Measurements from ENCODE around the gene LUZP2.

LUZP2 gene

DNA sequence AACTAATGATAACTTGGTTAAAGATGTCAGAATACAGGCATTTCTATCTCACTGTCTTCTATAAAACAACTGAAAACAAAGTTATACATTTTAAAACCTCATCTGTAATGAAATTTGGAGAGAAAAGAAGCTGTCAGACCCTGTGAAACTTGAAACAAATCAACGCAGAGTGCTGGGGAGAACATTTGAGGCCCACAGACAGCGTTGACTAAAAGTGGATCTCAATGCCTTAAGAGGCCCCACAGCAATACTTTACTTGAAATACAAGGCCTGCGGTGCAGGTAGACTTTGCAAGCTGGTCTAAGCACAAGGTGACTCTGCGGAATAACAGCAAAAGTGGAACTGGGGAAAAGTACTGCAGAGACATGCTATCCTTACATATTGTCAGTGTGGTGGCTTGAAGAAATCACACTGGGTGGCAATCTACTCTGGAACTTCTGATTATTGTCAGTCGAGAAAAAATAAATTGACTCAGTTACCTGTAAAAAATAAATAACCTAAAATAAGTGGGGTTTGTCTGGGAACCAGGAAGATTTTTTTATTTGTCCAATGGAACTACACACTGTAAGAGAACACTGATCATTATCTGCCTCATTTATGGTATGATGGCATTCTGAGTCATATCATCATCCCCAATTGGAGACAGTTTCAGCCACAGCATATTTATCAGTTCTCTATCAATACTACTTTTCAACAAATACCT, 138.9 kb downstream of the LUZP2 start:
- no peak overlapping the region for H3K27ac Mint-ChIP-seq
- no peaks in the 10 kb centered on the region for H3K4me1 Mint-ChIP-seq
- peaks cover 10% of the 10 kb centered on the region for H3K9me3 Mint-ChIP-seq
- no peak overlapping the region for H3K4me3 Mint-ChIP-seq
- no peak for DNase-seq
- CTCF ChIA-PET: no interaction called here
- no peaks in the 10 kb centered on the region for H3K36me3 Mint-ChIP-seq
- no peaks in the 10 kb centered on the region for H3K27me3 Mint-ChIP-seq

DNA sequence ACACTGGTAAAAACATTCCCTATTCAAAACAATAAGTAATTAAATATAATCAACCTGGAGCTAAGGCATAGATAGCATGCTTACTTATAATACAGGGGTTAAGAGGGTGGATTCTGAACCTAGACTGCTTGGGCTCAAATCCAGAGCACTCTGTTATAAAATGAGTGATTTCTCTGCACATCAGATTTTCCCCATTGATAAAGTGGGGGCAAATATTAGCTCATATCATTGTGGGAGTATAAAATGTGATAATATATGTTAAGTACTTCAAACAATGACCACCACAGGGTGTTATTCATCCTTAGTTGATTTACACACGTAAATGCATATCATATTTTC, 139.4 kb downstream of the LUZP2 start:
- Mint-ChIP-seq H3K9me3 (peaks cover 9% of the 10 kb centered on the region), H3K4me3 (no peak overlapping the region), H3K4me1 (no peaks in the 10 kb centered on the region), H3K27ac (no peak overlapping the region), H3K36me3 (no peaks in the 10 kb centered on the region), H3K27me3 (no peaks in the 10 kb centered on the region)
- no peak for DNase-seq
- CTCF ChIA-PET: no interaction called here

DNA sequence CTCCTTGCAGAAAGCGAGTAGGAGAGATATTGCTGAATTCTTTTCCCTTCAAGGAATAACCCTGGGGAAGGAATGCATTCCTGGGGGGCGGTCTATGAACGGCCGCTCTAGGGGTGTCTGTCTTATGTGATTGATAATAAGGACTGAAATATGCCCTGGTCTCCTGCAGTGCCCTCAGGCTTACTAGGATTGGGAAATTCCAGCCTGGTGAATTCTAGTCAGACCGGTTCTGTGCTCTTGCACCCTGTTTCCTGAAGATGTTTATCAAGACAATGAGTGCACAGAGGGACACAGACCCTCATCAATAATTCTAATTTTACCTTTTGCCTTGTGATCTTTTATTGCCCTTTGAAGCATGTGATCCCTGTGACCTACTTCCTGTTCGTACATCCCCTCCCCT, 140.7 kb downstream of the LUZP2 start:
- CTCF ChIA-PET: no interaction called here
- no peak for DNase-seq
- H3K4me1 Mint-ChIP-seq: no peaks in the 10 kb centered on the region
- H3K27me3 Mint-ChIP-seq: no peaks in the 10 kb centered on the region
- H3K9me3 Mint-ChIP-seq: peaks cover 6% of the 10 kb centered on the region
- no peak overlapping the region for H3K27ac Mint-ChIP-seq
- no peak overlapping the region for H3K4me3 Mint-ChIP-seq
- no peaks in the 10 kb centered on the region for H3K36me3 Mint-ChIP-seq

DNA sequence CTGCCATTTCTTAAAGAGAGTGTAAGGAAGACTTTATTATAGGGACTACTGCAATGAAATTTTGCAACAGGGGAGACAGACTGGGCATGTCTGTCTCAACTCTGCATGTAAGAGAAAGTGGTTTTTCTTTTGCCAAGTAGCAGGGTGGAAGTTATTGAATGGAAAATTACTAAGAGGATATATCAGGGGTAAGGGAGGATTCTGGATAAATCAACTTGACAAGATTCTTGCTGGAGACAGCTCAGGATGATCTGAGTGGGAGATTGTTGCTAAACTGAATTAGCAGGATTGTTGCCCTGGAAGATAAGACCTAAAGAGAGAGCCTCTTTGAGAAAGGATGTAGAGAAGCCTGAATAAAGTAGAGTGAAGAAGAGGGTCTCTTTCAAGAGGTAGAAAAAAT, 145.8 kb downstream of the LUZP2 start:
- no peaks in the 10 kb centered on the region for H3K36me3 Mint-ChIP-seq

DNA sequence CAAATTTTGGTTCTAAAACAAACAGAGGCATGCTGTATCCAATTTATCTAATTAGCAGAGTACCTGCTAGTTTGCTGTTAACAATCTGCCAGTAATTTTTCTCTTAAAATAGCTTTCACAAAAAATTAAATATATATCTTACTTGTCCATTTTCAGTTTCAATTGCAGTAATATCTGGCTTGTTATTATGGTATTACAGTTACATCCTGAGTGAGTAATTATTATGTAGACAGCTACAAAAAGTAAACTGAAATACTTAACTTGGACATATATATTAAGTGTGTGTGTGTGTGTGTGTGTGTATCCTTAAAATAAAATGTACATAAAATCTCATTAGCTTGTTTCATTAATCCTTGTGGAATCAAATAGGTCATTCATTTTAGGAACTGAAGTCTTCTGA, 148.7 kb downstream of the LUZP2 start:
- Mint-ChIP-seq H3K4me1 (no peaks in the 10 kb centered on the region), H3K27me3 (no peaks in the 10 kb centered on the region), H3K27ac (no peak overlapping the region), H3K36me3 (no peaks in the 10 kb centered on the region), H3K4me3 (no peak overlapping the region), H3K9me3 (peaks cover 9% of the 10 kb centered on the region)
- no peak for DNase-seq
- CTCF ChIA-PET: no interaction called here

More for the DNA sequence above, 145.8 kb downstream of the LUZP2 start:
- Mint-ChIP-seq H3K9me3 (peaks cover 14% of the 10 kb centered on the region), H3K4me3 (no peak overlapping the region), H3K27me3 (no peaks in the 10 kb centered on the region), H3K4me1 (no peaks in the 10 kb centered on the region), H3K27ac (no peak overlapping the region)
- no peak for DNase-seq
- CTCF ChIA-PET: no interaction called here

DNA sequence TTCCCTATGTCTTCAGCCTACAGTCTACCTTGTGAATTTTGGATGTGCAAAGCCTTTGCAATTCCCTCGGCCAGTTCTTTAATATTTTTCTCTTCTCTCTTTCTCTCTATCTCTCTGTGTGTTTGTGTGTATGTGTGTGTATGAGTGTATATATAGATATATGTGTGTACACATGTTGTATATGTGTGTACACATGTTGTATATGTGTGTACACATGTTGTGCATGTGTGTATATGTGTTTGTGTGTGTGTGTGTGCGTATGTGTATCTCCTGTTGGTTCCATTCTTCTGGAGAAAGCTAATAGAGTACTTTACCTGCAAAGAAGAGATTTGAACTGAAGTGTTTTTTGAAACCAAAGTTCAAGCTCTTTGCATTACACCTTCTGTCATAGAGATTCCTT, 155.0 kb downstream of the LUZP2 start:
- CTCF ChIA-PET: interaction anchor here (0.8 kb wide), 1 partner anchor 41 kb away, joined by 3 read pairs; no protein-coding TSS in a partner anchor
- H3K4me1 Mint-ChIP-seq: no peaks in the 10 kb centered on the region

DNA sequence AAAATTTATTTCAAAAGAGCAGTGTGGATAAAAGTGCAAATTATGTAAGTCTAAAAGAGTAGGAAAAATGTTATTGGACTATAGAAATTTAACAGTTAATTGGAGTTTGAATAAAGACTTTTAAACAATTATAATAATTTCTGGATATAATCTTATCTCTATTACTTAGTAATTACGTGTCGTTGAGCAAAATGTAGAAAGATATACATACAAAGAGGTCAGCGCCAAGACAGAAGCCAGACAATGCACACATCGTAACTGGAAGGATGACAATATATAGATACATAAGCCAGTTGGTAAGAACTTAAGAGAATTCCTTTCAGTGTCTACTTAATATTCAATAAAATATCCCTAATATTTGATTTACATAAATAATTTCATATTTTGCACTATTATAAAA, 157.0 kb downstream of the LUZP2 start:
- H3K36me3 Mint-ChIP-seq: no peaks in the 10 kb centered on the region
- H3K9me3 Mint-ChIP-seq: peaks cover 14% of the 10 kb centered on the region
- no peaks in the 10 kb centered on the region for H3K4me1 Mint-ChIP-seq
- H3K4me3 Mint-ChIP-seq: no peak overlapping the region
- DNase-seq: no peak
- H3K27me3 Mint-ChIP-seq: no peaks in the 10 kb centered on the region
- CTCF ChIA-PET: no interaction called here
- no peak overlapping the region for H3K27ac Mint-ChIP-seq

More for the DNA sequence above, 155.0 kb downstream of the LUZP2 start:
- Mint-ChIP-seq H3K9me3 (peaks cover 8% of the 10 kb centered on the region), H3K27me3 (no peaks in the 10 kb centered on the region), H3K27ac (no peak overlapping the region), H3K36me3 (no peaks in the 10 kb centered on the region), H3K4me3 (no peak overlapping the region)
- DNase-seq: no peak

DNA sequence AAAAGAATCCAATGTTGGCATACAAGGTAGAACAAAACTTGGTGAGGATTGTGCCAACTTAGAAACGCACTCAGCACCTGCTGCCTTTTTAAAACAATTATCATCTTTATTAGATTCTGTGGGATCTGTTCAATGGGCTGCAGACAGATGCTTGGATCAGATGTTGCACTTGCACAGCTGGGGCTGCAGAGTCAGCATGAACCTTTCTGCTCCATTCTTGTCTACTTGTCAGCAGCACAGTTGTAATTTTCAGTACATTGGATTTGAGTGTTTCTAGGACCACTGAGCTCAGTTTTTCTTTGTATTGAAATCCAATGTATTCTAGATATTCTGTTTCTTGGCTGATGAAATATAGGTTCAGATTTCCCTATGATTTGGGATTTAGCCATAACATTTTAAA, 164.5 kb downstream of the LUZP2 start:
- DNase-seq: no peak
- Mint-ChIP-seq H3K36me3 (no peaks in the 10 kb centered on the region), H3K9me3 (peaks cover 21% of the 10 kb centered on the region), H3K27ac (no peak overlapping the region), H3K4me1 (no peaks in the 10 kb centered on the region), H3K4me3 (no peak overlapping the region), H3K27me3 (no peaks in the 10 kb centered on the region)
- CTCF ChIA-PET: no interaction called here

DNA sequence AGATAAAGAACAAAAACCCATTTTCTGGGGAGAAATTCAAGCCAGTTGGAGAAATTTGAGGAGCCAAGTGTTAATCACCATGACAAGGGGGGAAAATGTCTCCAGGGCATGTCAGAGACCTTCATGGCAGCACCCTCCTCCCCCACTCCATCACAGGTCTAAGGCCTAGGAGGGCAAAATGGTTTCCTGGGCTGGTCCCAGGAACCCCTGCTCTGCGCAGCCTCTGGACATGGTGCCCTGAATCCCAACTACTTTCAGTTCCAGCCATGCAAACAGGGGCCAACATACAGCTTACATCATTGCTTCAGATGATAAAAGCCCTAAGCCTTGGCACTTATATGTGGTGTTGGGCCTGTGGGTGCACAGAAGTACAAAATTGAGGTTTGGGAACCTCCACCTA, 167.5 kb downstream of the LUZP2 start:
- Mint-ChIP-seq H3K9me3 (peaks cover 12% of the 10 kb centered on the region), H3K36me3 (no peaks in the 10 kb centered on the region), H3K27me3 (no peaks in the 10 kb centered on the region), H3K27ac (no peak overlapping the region), H3K4me3 (no peak overlapping the region), H3K4me1 (no peaks in the 10 kb centered on the region)
- no peak for DNase-seq
- CTCF ChIA-PET: no interaction called here

DNA sequence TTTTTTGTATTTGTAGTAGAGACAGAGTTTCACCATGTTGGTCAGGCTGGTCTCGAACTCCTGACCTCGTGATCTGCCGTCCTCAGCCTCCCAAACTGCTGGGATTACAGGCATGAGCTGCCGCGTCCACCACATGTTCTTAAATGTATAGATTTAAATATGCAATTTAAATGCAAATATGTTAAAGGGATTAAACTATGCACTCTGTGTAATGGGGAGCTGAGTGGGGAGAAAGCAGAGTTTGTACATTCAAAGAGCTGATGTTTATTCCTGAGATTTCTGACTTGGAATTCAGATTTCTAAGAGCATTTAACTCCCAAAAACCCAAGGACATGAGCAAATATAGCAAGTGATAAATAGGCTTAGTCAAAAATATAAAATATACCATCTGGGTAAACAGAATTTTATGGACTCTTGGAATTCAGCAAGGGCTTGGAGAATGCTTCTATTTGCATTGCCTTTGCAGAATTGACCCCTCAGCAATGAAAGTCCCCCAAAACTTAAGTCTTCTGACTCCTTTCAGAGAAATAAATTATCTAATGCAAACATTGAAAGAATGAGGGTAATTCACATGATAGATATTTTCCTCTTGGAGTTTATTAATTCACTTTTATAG, 170.6 kb downstream of the LUZP2 start:
- Mint-ChIP-seq H3K27me3 (no peaks in the 10 kb centered on the region), H3K9me3 (peaks cover 7% of the 10 kb centered on the region), H3K27ac (no peak overlapping the region), H3K4me1 (no peaks in the 10 kb centered on the region), H3K36me3 (no peaks in the 10 kb centered on the region), H3K4me3 (no peak overlapping the region)
- CTCF ChIA-PET: no interaction called here
- DNase-seq: no peak

DNA sequence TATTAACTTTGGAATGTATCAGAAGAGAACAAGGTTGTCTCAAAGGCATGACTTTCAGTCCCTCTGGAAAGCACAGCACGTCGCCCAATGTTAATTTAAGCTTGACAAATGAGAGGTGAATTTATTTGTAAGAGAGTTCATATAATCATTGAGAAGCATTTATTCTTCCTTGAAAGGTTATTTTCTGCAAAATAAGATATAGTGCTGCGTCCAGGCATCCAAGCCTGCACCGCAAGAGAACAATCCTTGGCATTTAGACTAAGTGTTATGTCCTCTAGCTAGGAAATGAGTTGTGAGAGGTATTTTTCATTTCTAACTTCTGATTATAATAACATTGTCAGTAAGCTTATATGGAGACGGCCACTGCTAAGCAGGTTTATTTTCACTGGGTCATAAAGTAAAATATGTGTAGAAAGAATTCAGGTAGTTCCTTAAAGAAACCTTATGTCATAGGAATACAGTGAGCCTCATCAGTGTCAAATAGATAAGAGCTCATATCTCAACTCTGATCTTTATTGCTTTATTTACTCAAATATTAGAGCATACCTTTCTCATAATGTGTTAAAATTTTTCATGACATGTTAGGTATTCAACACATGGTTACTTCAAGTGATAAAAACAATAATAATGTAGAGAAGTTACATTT, 182.0 kb downstream of the LUZP2 start:
- H3K27me3 Mint-ChIP-seq: no peaks in the 10 kb centered on the region
- DNase-seq: no peak
- no peak overlapping the region for H3K27ac Mint-ChIP-seq
- H3K4me1 Mint-ChIP-seq: no peaks in the 10 kb centered on the region
- H3K4me3 Mint-ChIP-seq: no peak overlapping the region
- CTCF ChIA-PET: no interaction called here
- peaks cover 6% of the 10 kb centered on the region for H3K9me3 Mint-ChIP-seq
- H3K36me3 Mint-ChIP-seq: no peaks in the 10 kb centered on the region

DNA sequence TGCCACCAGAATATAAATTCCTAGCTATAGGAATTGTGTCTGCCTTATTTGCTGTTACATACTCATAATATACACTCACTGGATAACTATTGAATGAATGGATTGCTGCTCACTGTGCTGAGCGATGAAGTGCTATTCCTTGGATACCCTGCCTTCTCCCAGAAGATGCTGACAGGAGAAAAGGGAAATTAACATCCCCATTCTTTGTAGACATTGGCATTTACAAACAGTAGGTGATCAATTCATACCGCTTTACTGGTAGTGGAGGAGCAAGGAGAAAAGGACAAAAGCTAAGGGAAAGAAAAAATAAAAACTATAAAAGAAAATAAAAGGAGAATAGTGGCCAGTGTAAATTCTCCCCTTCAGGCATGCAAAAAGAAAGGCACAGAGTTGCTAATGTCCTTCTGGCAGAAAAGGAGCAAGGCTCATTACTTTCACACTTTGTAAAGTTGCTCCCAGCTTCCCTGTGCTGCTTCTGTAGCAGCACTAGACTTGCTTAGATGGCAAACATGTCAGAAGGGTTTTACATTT, 183.0 kb downstream of the LUZP2 start:
- Mint-ChIP-seq H3K4me1 (no peaks in the 10 kb centered on the region), H3K4me3 (no peak overlapping the region), H3K27me3 (no peaks in the 10 kb centered on the region), H3K9me3 (peaks cover 10% of the 10 kb centered on the region), H3K36me3 (no peaks in the 10 kb centered on the region), H3K27ac (no peak overlapping the region)
- DNase-seq: no peak
- CTCF ChIA-PET: no interaction called here

DNA sequence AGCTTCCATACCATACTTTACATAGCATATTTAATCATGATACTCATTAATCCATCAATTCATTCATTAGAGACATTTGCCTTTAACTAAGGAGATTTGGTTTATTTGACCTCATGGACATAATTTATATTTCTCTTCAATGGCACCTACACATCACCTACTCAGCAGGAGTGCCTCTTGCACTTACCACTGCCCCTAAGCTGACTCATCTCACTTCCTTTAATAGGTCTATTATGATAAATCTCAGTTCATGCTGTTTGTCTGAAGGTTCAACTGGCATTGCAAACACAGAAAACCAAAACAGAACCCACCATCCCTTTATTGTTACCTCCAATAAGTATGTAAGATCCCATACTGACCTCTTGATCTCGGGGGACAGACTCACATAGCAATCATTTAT, 186.7 kb downstream of the LUZP2 start:
- H3K27ac Mint-ChIP-seq: no peak overlapping the region

DNA sequence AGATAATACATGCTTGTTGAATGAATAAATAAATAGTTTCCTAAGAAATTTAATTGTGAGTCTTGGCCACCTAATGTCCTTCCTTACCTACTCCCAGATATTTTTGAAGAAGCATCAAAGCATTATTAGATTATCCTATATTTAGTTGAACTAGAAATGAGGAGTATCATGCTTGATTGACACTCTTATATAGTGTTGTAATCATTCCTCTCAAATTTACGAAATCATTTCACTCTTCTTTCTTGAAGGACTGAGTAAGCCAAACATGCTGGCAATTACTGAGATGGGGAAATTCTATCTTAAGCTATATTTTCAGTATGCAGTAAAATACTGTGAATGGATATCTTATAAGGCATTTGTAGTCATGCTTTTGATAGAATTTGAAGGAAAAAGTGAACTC, 189.0 kb downstream of the LUZP2 start:
- Mint-ChIP-seq H3K4me1 (no peaks in the 10 kb centered on the region), H3K27ac (no peak overlapping the region), H3K4me3 (no peak overlapping the region), H3K27me3 (no peaks in the 10 kb centered on the region), H3K36me3 (no peaks in the 10 kb centered on the region), H3K9me3 (peaks cover 7% of the 10 kb centered on the region)
- DNase-seq: no peak
- CTCF ChIA-PET: no interaction called here

More for the DNA sequence above, 186.7 kb downstream of the LUZP2 start:
- no peaks in the 10 kb centered on the region for H3K36me3 Mint-ChIP-seq
- DNase-seq: no peak
- no peaks in the 10 kb centered on the region for H3K27me3 Mint-ChIP-seq
- H3K4me1 Mint-ChIP-seq: no peaks in the 10 kb centered on the region
- peaks cover 9% of the 10 kb centered on the region for H3K9me3 Mint-ChIP-seq
- H3K4me3 Mint-ChIP-seq: no peak overlapping the region
- CTCF ChIA-PET: no interaction called here

DNA sequence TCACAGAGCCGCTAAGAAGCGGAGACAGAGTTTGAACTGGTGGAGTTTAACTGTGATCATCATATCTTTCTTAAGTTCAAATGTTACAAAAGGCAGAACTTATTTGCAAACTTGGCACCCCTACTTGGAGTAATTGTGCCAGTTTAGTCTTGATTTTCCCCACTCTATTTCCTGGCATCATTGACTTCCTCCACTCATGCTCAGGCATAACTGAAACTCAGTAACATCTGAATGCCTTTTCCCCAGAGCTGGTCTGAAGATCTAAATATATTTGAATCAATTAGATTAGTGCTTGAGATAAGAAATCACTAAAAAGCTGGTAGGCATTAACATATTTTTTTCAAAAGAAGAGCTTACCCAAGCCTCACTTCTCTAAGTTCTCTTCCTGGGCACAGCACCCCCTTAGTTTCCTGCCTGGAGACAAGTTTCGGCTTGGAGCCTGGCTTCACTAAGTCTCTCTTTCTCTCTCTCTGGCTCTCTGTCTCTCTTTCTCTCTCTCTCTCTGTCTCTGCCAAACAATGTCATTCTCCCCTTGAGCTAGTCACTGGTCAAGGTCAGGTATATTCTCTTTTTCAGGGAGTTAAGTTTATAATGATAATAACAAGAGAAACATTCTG, 190.8 kb downstream of the LUZP2 start:
- Mint-ChIP-seq H3K4me3 (no peak overlapping the region), H3K27me3 (no peaks in the 10 kb centered on the region), H3K27ac (no peak overlapping the region), H3K36me3 (no peaks in the 10 kb centered on the region), H3K9me3 (peaks cover 7% of the 10 kb centered on the region), H3K4me1 (no peaks in the 10 kb centered on the region)
- CTCF ChIA-PET: no interaction called here
- DNase-seq: no peak

All from activated naive CD4-positive, alpha-beta T cell treated with anti-CD3 and anti-CD28 coated beads, Interleukin-2, amount 10 ng/mL, durations not matched to agents 7 days and 5 days (primary cell).